OCI-LY7 (cell line): Measurements from ENCODE around the gene KIRREL3. TPM values are rescaled to one million over a fixed set of nuclear protein-coding genes. Genes with fewer than 3 reads are reported as not detected.

ENCODE experiments used
- BruUV-seq: library from RNA; stranded (reverse); fragments of 400-500 nt; replicated peaks from 2 replicates; lab custom pipeline; 2021; lab: Mats Ljungman, UMichigan
- CTCF ChIA-PET: fragments of 300-600 bp; sonication (Branson Sonifier 250); formaldehyde crosslinking; loops from one replicate; lab custom pipeline; 2022; ENCODE audit warnings: antibody characterized with exemption; ENCODE audit not compliant: unreplicated experiment; lab: Charles Lee
- POLR2A ChIA-PET: fragments of 300-600 bp; sonication (Branson Sonifier 250); formaldehyde crosslinking; loops from one replicate; lab custom pipeline; 2022; ENCODE audit warnings: antibody characterized with exemption; lab: Charles Lee
- DNase-seq: peaks from one replicate; pipeline ENCODE4 v3.0.0-alpha.2; 2015; ENCODE audit warnings: low spot score
- H2AFZ ChIP-seq: fragments of 200-600 bp; sonication (generic), shearing (Covaris generic); 2 replicates; pipeline ENCODE4 v1.6.1; 2014; ENCODE audit warnings: mild to moderate bottlenecking, antibody characterized with exemption, low read length, moderate library complexity
- H3K27ac ChIP-seq: fragments of 200-600 bp; sonication (generic); 2 replicates; pipeline ENCODE4 v1.5.1; 2014; ENCODE audit warnings: mixed run types, low read depth, mild to moderate bottlenecking, moderate library complexity, low read length, inconsistent platforms; ENCODE audit not compliant: poor library complexity, severe bottlenecking
- H3K36me3 ChIP-seq: fragments of 200-600 bp; sonication (generic); 2 replicates; pipeline ENCODE4 v1.6.1; 2014; ENCODE audit warnings: mild to moderate bottlenecking, antibody characterized with exemption, low read length, moderate library complexity, mixed read lengths; ENCODE audit not compliant: insufficient read depth
- H3K4me1 ChIP-seq: fragments of 200-600 bp; sonication (generic); 2 replicates; pipeline ENCODE4 v1.5.1; 2014; ENCODE audit warnings: mild to moderate bottlenecking, low read length; ENCODE audit not compliant: insufficient read depth, poor library complexity, severe bottlenecking
- H3K4me2 ChIP-seq: fragments of 200-600 bp; sonication (generic); 2 replicates; pipeline ENCODE4 v1.6.1; 2014; ENCODE audit warnings: mild to moderate bottlenecking, low read length
- H3K4me3 ChIP-seq: fragments of 200-600 bp; sonication (generic); 2 replicates; pipeline ENCODE4 v1.5.1; 2014; ENCODE audit warnings: mild to moderate bottlenecking, low read depth, low read length; ENCODE audit not compliant: poor library complexity, severe bottlenecking
- H3K79me2 ChIP-seq: fragments of 200-600 bp; sonication (generic); 2 replicates; pipeline ENCODE4 v1.6.1; 2016; ENCODE audit warnings: low read depth, mild to moderate bottlenecking, low read length, moderate library complexity, mixed read lengths; ENCODE audit not compliant: insufficient read depth
- H3K9me2 ChIP-seq: fragments of 200-600 bp; sonication (generic); 2 replicates; pipeline ENCODE4 v1.6.1; 2016; ENCODE audit warnings: mild to moderate bottlenecking, low read length, mixed read lengths; ENCODE audit not compliant: insufficient read depth
- H3K9me3 ChIP-seq: fragments of 200-600 bp; sonication (generic); 2 replicates; pipeline ENCODE4 v1.6.1; 2014; ENCODE audit warnings: mild to moderate bottlenecking, mixed run types, low read length, mixed read lengths
- H4K20me1 ChIP-seq: fragments of 200-600 bp; sonication (generic); 2 replicates; pipeline ENCODE4 v1.6.1; 2014; ENCODE audit warnings: mild to moderate bottlenecking, antibody characterized with exemption, low read length, moderate library complexity, mixed read lengths; ENCODE audit not compliant: insufficient read depth
- CTCF ChIP-seq: fragments of 200-600 bp; sonication (generic); conservative IDR thresholded peaks from 2 replicates; pipeline ENCODE4 v1.5.1; 2014; ENCODE audit warnings: mild to moderate bottlenecking, antibody characterized with exemption, low read length, moderate library complexity, mixed read lengths
- EZH2phosphoT487 ChIP-seq: fragments of 200-600 bp; sonication (generic); IDR thresholded peaks from 2 replicates; pipeline ENCODE4 v1.6.1; 2018; ENCODE audit warnings: low read depth, borderline replicate concordance, mild to moderate bottlenecking, mixed run types, antibody characterized with exemption, low read length, moderate library complexity, mixed read lengths
- intact Hi-C: fragments of 100-400 bp; cut with micrococcal nuclease; formaldehyde crosslinking; loops from one replicate; pipeline ENCODE4 v1.10.0; 2022; ENCODE audit not compliant: unreplicated experiment
- total RNA-seq, 2 experiments: library from RNA; depleted of rRNA in 1 of 2; stranded (reverse); fragments of >200 nt in 1 of 2; shearing (Covaris generic) in 1 of 2; gene quantifications; 2 replicates each; pipeline ENCODE4 v1.2.3, GENCODE V29; 2014 to 2022

The KIRREL3 gene
- total RNA-seq, 2 experiments from 2014 or later, result not detected

GRCh38 chr11:126696982-126697381, 303.6 kb downstream of the KIRREL3 start:
- H3K4me1 ChIP-seq, result no peaks in the 10 kb centered on the region
- no peak for DNase-seq
- POLR2A ChIA-PET, result no interaction called here
- no peaks in the 10 kb centered on the region for H3K36me3 ChIP-seq
- H3K79me2 ChIP-seq, result no peaks in the 10 kb centered on the region
- BruUV-seq, result no TSS peak
- H3K4me2 ChIP-seq, result no peak overlapping the region
- intact Hi-C loops, result loop anchor here (10.0 kb wide), 1 partner anchor 252 kb away; no protein-coding TSS in a partner anchor
- no peak overlapping the region for H3K27ac ChIP-seq
- H2AFZ ChIP-seq, result no peak overlapping the region
- CTCF ChIA-PET, result no interaction called here
- H3K9me2 ChIP-seq, result no peaks in the 10 kb centered on the region
- H3K4me3 ChIP-seq, result no peak overlapping the region
- no peaks in the 10 kb centered on the region for H4K20me1 ChIP-seq
- no peaks in the 10 kb centered on the region for H3K9me3 ChIP-seq
- TF ChIP-seq CTCF, result no peak
- TF ChIP-seq EZH2phosphoT487, result no peak

- CTCF ChIA-PET, result no interaction called here
- Histone ChIP-seq H3K4me1 (no peaks in the 10 kb centered on the region), H3K36me3 (no peaks in the 10 kb centered on the region)
These were observed 305.3 kb downstream of the KIRREL3 start for GRCh38 chr11:126695293-126695692.

More at GRCh38 chr11:126695293-126695692, 305.3 kb downstream of the KIRREL3 start:
- H3K27ac ChIP-seq, result no peak overlapping the region
- no peaks in the 10 kb centered on the region for H3K9me2 ChIP-seq
- BruUV-seq, result no TSS peak
- H3K4me3 ChIP-seq, result no peak overlapping the region
- no peaks in the 10 kb centered on the region for H3K79me2 ChIP-seq
- POLR2A ChIA-PET, result interaction anchor here (1.0 kb wide), 1 partner anchor 61 kb away, joined by 3 read pairs; no protein-coding TSS in a partner anchor
- no peak overlapping the region for H2AFZ ChIP-seq
- intact Hi-C loops, result loop anchor here (10.0 kb wide), 1 partner anchor 250 kb away; no protein-coding TSS in a partner anchor
- no peak for TF ChIP-seq CTCF
- no peak for TF ChIP-seq EZH2phosphoT487
- no peaks in the 10 kb centered on the region for H3K9me3 ChIP-seq
- H3K4me2 ChIP-seq, result no peak overlapping the region
- no peak for DNase-seq
- H4K20me1 ChIP-seq, result no peaks in the 10 kb centered on the region
